ENCODE data around the gene RAN. TPM values are rescaled to one million over a fixed set of nuclear protein-coding genes. Genes with fewer than 3 reads are reported as not detected.
"Not testable (repeated sequence)": the region's sequence is repeated elsewhere in the genome, so short reads cannot be mapped to it uniquely, and the experiment has no call there.

Gene RAN
- total and polyA plus RNA-seq, 7 donors: 302 to 1,341 (median 369) TPM

- intact Hi-C loops (cut with DNase I): no loop called here
- ATAC-seq (no peak), DNase-seq (no peak)
- peaks cover 0 to 19% (median 0%) of the 10 kb centered on the region in 3 donors for H3K27me3 ChIP-seq (ENCODE audit: insufficient read depth in 3 of 3, low read length in 2 of 3)
- H3K27ac ChIP-seq: no peak overlapping the region
- 63 to 77% (median 74%) methylated on average over 4 of the region's 4 CpGs for WGBS, 3 donors
- no peaks in the 10 kb centered on the region for H3K4me1 ChIP-seq
- TF ChIP-seq, protein P1, sequence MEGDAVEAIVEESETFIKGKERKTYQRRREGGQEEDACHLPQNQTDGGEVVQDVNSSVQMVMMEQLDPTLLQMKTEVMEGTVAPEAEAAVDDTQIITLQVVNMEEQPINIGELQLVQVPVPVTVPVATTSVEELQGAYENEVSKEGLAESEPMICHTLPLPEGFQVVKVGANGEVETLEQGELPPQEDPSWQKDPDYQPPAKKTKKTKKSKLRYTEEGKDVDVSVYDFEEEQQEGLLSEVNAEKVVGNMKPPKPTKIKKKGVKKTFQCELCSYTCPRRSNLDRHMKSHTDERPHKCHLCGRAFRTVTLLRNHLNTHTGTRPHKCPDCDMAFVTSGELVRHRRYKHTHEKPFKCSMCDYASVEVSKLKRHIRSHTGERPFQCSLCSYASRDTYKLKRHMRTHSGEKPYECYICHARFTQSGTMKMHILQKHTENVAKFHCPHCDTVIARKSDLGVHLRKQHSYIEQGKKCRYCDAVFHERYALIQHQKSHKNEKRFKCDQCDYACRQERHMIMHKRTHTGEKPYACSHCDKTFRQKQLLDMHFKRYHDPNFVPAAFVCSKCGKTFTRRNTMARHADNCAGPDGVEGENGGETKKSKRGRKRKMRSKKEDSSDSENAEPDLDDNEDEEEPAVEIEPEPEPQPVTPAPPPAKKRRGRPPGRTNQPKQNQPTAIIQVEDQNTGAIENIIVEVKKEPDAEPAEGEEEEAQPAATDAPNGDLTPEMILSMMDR (IDR thresholded peaks at IDR 0.05): no peak
- H3K9me3 ChIP-seq: no peaks in the 10 kb centered on the region
- H3K4me3 ChIP-seq: no peak overlapping the region
- no peaks in the 10 kb centered on the region for H3K36me3 ChIP-seq (ENCODE audit: insufficient read depth in 1 of 2, low read depth in 1 of 2)
Observed at GRCh38 chr12:130856088-130856487, 15.8 kb upstream of the RAN start.

DNA sequence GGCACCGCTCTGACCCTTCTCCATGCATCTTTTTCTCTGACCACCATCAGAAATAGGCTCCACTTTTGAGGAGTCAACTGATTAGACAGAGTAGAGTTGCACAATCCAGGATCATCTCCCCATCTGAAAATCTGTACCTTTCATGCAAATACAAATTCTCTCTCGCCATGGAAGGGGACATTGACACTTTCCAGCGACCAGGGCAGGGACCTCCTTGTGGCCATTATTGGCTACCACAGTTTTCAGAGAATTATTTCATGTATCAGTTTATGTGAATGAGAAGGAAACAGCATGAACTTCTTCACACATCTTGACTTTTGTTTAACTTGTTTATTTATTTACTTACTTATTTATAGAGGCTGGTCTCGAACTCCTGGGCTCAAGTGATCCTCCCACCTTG, 13.8 kb upstream of the RAN start:
- no peak overlapping the region for H3K27ac ChIP-seq
- no peak overlapping the region for H3K4me3 ChIP-seq
- H3K27me3 ChIP-seq (ENCODE audit: insufficient read depth in 3 of 3, low read length in 2 of 3): peaks cover 0 to 19% (median 0%) of the 10 kb centered on the region in 3 donors
- no peaks in the 10 kb centered on the region for H3K4me1 ChIP-seq
- no peaks in the 10 kb centered on the region for H3K36me3 ChIP-seq (ENCODE audit: insufficient read depth in 1 of 2, low read depth in 1 of 2)
- 82 to 85% (median 84%) methylated on average over 4 of the region's 4 CpGs for WGBS, 3 donors
- TF ChIP-seq, protein P1 (IDR thresholded peaks at IDR 0.05): no peak
- intact Hi-C loops (cut with DNase I): no loop called here
- H3K9me3 ChIP-seq: no peaks in the 10 kb centered on the region
- DNase-seq: no peak
- ATAC-seq: no peak

DNA sequence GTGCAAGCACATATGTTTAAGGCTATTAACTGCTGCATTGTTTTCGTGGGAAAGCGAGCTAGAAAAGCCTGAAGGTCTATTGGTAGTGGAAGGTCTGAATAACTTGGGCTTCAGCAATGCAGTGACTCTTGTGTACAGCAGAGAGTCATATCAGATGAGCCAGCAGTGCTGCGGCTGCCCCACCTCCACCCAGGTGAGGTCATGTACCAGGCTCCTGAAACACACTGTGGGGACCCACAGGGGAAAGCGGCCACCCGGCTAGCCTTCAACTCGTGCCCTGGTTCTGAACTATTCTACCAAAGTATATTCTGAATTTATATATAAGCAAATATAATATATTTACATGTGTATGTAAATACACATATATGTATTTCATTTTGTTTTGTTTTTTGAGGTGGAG, 12.7 kb upstream of the RAN start:
- TF ChIP-seq, protein P1 (IDR thresholded peaks at IDR 0.05): no peak
- intact Hi-C loops (cut with DNase I): no loop called here
- H3K27ac ChIP-seq: no peak overlapping the region
- no peaks in the 10 kb centered on the region for H3K9me3 ChIP-seq
- H3K4me3 ChIP-seq: no peak overlapping the region
- no peak for ATAC-seq
- DNase-seq: no peak
- peaks cover 0 to 12% (median 0%) of the 10 kb centered on the region in 3 donors for H3K27me3 ChIP-seq (ENCODE audit: insufficient read depth in 3 of 3, low read length in 2 of 3)
- no peaks in the 10 kb centered on the region for H3K4me1 ChIP-seq
- 90 to 94% (median 92%) methylated on average over 6 of the region's 6 CpGs for WGBS, 3 donors
- H3K36me3 ChIP-seq (ENCODE audit: insufficient read depth in 1 of 2, low read depth in 1 of 2): no peaks in the 10 kb centered on the region

GRCh38 chr12:130860311-130860710, 11.6 kb upstream of the RAN start:
- no peaks in the 10 kb centered on the region for H3K9me3 ChIP-seq
- intact Hi-C loops (cut with DNase I): no loop called here
- 86 to 92% (median 89%) methylated on average over 9 of the region's 9 CpGs for WGBS, 3 donors
- ATAC-seq (no peak), DNase-seq (no peak)
- TF ChIP-seq, protein P1 (IDR thresholded peaks at IDR 0.05): no peak
- no peak overlapping the region for H3K27ac ChIP-seq
- H3K4me1 ChIP-seq: no peaks in the 10 kb centered on the region
- H3K27me3 ChIP-seq (ENCODE audit: insufficient read depth in 3 of 3, low read length in 2 of 3): peaks cover 0 to 6% (median 0%) of the 10 kb centered on the region in 3 donors
- no peaks in the 10 kb centered on the region for H3K36me3 ChIP-seq (ENCODE audit: insufficient read depth in 1 of 2, low read depth in 1 of 2)
- no peak overlapping the region for H3K4me3 ChIP-seq

GRCh38 chr12:130862161-130862560, 9.7 kb upstream of the RAN start:
- ATAC-seq (no peak), DNase-seq (no peak)
- H3K27me3 ChIP-seq (ENCODE audit: insufficient read depth in 3 of 3, low read length in 2 of 3): peaks cover 0 to 2% (median 0%) of the 10 kb centered on the region in 3 donors
- no peaks in the 10 kb centered on the region for H3K36me3 ChIP-seq (ENCODE audit: insufficient read depth in 1 of 2, low read depth in 1 of 2)
- no peak overlapping the region for H3K27ac ChIP-seq
- TF ChIP-seq, protein P1 (IDR thresholded peaks at IDR 0.05): no peak
- intact Hi-C loops (cut with DNase I): no loop called here
- no peaks in the 10 kb centered on the region for H3K9me3 ChIP-seq
- 81 to 95% (median 90%) methylated on average over 4 of the region's 4 CpGs for WGBS, 3 donors
- H3K4me3 ChIP-seq: no peak overlapping the region
- H3K4me1 ChIP-seq: no peaks in the 10 kb centered on the region

DNA sequence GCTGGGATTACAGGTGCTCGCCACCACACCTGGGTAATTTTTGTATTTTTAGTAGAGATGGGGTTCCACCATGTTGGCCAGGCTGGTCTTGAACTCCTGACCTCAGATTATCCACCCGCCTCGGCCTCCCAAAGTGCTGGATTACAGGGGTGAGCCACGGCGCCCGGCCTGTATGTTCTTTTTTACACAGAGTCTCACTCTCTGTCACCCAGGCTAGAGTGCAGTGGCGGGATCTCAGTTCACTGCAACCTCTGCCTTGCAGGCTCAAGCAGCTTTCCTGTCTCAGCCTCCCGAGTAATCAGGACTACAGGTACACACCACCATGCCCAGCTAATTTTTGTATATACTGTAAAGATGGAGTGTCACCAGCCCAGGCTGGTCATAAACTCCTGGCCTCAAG, 9.1 kb upstream of the RAN start:
- intact Hi-C loops (cut with DNase I); H3K4me3 ChIP-seq: not testable (repeated sequence)

More for the DNA sequence above, 9.1 kb upstream of the RAN start:
- not testable (repeated sequence) for H3K27ac ChIP-seq; H3K27me3 ChIP-seq (ENCODE audit: insufficient read depth in 3 of 3, low read length in 2 of 3); H3K4me1 ChIP-seq; ATAC-seq; DNase-seq; H3K9me3 ChIP-seq; H3K36me3 ChIP-seq (ENCODE audit: insufficient read depth in 1 of 2, low read depth in 1 of 2)
- WGBS, 3 donors: 90 to 96% (median 95%) methylated on average over 8 of the region's 8 CpGs
